GM12878 (cell line): ENCODE results near the gene TEKT3. TPM values are rescaled to one million over a fixed set of nuclear protein-coding genes. Genes with fewer than 3 reads are reported as not detected.

ENCODE experiments used
- ATAC-seq: fragments of 200-7000 bp; cut with Tn5 transposase; 3 replicates; pipeline ENCODE4 v1.9.1; 2020; ENCODE audit warnings: mild to moderate bottlenecking, moderate library complexity
- BruUV-seq: library from RNA; stranded (reverse); fragments of 400-500 nt; replicated peaks from 2 replicates; lab custom pipeline; 2021; lab: Mats Ljungman, UMichigan
- CTCF ChIA-PET: fragments of 300-600 bp; sonication (Branson Sonifier 250); formaldehyde crosslinking; extraction: SDS; loops from one replicate; lab custom pipeline; 2021; ENCODE audit warnings: inconsistent platforms; lab: Yijun Ruan, JAX
- POLR2A ChIA-PET: fragments of 350-600 bp; formaldehyde crosslinking; extraction: SDS; loops from one replicate; lab custom pipeline; 2021; ENCODE audit warnings: inconsistent platforms; lab: Charles Lee
- RAD21 ChIA-PET: fragments of 300-600 bp; sonication (Branson Sonifier 250); formaldehyde crosslinking; loops from one replicate; lab custom pipeline; 2023; ENCODE audit warnings: antibody characterized with exemption; ENCODE audit not compliant: unreplicated experiment; lab: Charles Lee
- SMC1A ChIA-PET: fragments of 300-600 bp; sonication (Branson Sonifier 250); formaldehyde crosslinking; loops from one replicate; lab custom pipeline; 2023; ENCODE audit not compliant: unreplicated experiment, uncharacterized antibody; lab: Charles Lee
- DNase-seq: peaks from one replicate; pipeline ENCODE4 v3.0.0-alpha.2; 2011; ENCODE audit warnings: low read depth, low spot score
- FAIRE-seq: peaks from 3 replicates; lab custom pipeline; 2011; peaks lifted over from hg19 to GRCh38; lab: Jason Lieb, UNC
- H2AFZ ChIP-seq: 2 replicates; pipeline ENCODE4 v1.6.0; 2011; ENCODE audit warnings: low read depth, low read length, control low read depth; ENCODE audit not compliant: control insufficient read depth
- H3K27ac ChIP-seq: 2 replicates; pipeline ENCODE4 v1.5.1; 2011; ENCODE audit warnings: control low read depth; ENCODE audit not compliant: control insufficient read depth, insufficient read depth
- H3K27me3 ChIP-seq, 2 experiments: replicated peaks in 1 of 2; 2 replicates each; pipeline versions ENCODE4 v1.6.0 to v1.6.1; 2011; ENCODE audit warnings: low read length in 1 of 2; ENCODE audit not compliant: control insufficient read depth in 2 of 2, insufficient read depth in 2 of 2
- H3K36me3 ChIP-seq, 2 experiments: 2 replicates each; pipeline ENCODE4 v1.5.1; 2011; ENCODE audit warnings: low read length in 1 of 2; ENCODE audit not compliant: control insufficient read depth in 2 of 2, insufficient read depth in 2 of 2
- H3K4me1 ChIP-seq: 2 replicates; pipeline ENCODE4 v1.6.1; 2011; ENCODE audit warnings: mild to moderate bottlenecking, low read length, moderate library complexity, mixed read lengths; ENCODE audit not compliant: control insufficient read depth, insufficient read depth
- H3K4me2 ChIP-seq: 2 replicates; pipeline ENCODE4 v1.6.0; 2011; ENCODE audit warnings: control low read depth; ENCODE audit not compliant: control insufficient read depth, insufficient read depth
- H3K4me3 ChIP-seq: fragments of 200-600 bp; sonication (generic); 2 replicates; pipeline ENCODE4 v1.5.1; 2016
- H3K79me2 ChIP-seq: 2 replicates; pipeline ENCODE4 v1.6.0; 2011; ENCODE audit warnings: low read length; ENCODE audit not compliant: control insufficient read depth, insufficient read depth
- H3K9ac ChIP-seq: 2 replicates; pipeline ENCODE4 v1.8.0; 2011; ENCODE audit warnings: low read length, control low read depth, mixed read lengths; ENCODE audit not compliant: control insufficient read depth, insufficient read depth
- H3K9me3 ChIP-seq: replicated peaks from 3 replicates; pipeline ENCODE4 v1.5.1; 2011; ENCODE audit warnings: mild to moderate bottlenecking, low read length; ENCODE audit not compliant: control insufficient read depth, insufficient read depth
- H4K20me1 ChIP-seq: 2 replicates; pipeline ENCODE4 v1.6.0; 2011; ENCODE audit not compliant: control insufficient read depth, insufficient read depth
- MXI1 ChIP-seq: fragments of 150-350 bp; IDR thresholded peaks from 2 replicates; pipeline ENCODE4 v1.6.1; 2011; ENCODE audit warnings: low read depth, mild to moderate bottlenecking, inconsistent platforms, low read length, improper control_type of control experiment
- RB1 ChIP-seq: fragments of 450-650 bp; formaldehyde crosslinking; IDR thresholded peaks from 2 replicates; pipeline ENCODE4 v1.6.1; 2017; ENCODE audit warnings: mild to moderate bottlenecking, borderline replicate concordance
- TCF7 ChIP-seq: IDR thresholded peaks from 2 replicates; pipeline ENCODE4 v1.6.1; 2014; ENCODE audit warnings: antibody characterized with exemption, borderline replicate concordance
- ZBTB4 ChIP-seq: fragments of 450-650 bp; formaldehyde crosslinking; IDR thresholded peaks from 2 replicates; pipeline ENCODE4 v1.4.0; 2022; ENCODE audit warnings: mild to moderate bottlenecking, moderate library complexity
- WGBS: methylation state at CpG from one replicate; pipeline ENCODE4 v1.1.6; 2016; ENCODE audit warnings: low lambda C conversion rate; ENCODE audit not compliant: insufficient replicate concordance, insufficient coverage; ENCODE audit errors: missing lambda C conversion rate; 5-methylcytosine and 5-hydroxymethylcytosine counted together
- in situ Hi-C: fragments of 300-500 bp; cut with MboI; formaldehyde crosslinking; loops from 9 replicates; pipeline ENCODE4 v1.14.3; 2018; ENCODE audit warnings: mixed read lengths
- intact Hi-C: fragments of 100-400 bp; cut with micrococcal nuclease; formaldehyde crosslinking; loops from one replicate; pipeline ENCODE4 v1.14.2; 2022; ENCODE audit not compliant: unreplicated experiment
- polyA plus RNA-seq, 11 experiments: library from polyadenylated mRNA; depleted of rRNA in 4 of 11; unstranded in 6 of 11; stranded (reverse) in 5 of 11; fragments of >200 nt; fragmentation: Nextera tagmentation in 4 of 11; fragmentation: Illumina TruSeq in 1 of 11; extraction: Ambion mirVana in 4 of 11; extraction: Trizol in 1 of 11; gene quantifications; 1 replicate in 1 of 11; 2 replicates in 10 of 11; pipeline versions ENCODE4 v1.2.1 to v1.2.3, GENCODE V29; 2011 to 2016; ENCODE audit warnings: inconsistent platforms in 2 of 11, missing spikeins in 2 of 11, low read depth in 1 of 11
- total RNA-seq, 4 experiments: library from RNA; depleted of rRNA in 3 of 4; stranded (reverse); fragments of >200 nt in 3 of 4; fragmentation: Illumina TruSeq in 1 of 4; extraction: Trizol in 1 of 4; gene quantifications; 2 replicates each; pipeline versions ENCODE4 v1.2.1 to v1.2.3, GENCODE V29; 2013 to 2021
- TF ChIP-seq, protein P1 (sequence below): fragments of 450-650 bp; IDR thresholded peaks from 2 replicates; pipeline ENCODE4 v1.6.1; 2017; ENCODE audit warnings: mild to moderate bottlenecking, moderate library complexity

TEKT3 gene
- total and polyA plus RNA-seq, 10 of the 15 experiments (the other 5 are each of a cell fraction or from before 2014, with no cell fraction given), result 0.15 TPM; not detected in 9

DNA sequence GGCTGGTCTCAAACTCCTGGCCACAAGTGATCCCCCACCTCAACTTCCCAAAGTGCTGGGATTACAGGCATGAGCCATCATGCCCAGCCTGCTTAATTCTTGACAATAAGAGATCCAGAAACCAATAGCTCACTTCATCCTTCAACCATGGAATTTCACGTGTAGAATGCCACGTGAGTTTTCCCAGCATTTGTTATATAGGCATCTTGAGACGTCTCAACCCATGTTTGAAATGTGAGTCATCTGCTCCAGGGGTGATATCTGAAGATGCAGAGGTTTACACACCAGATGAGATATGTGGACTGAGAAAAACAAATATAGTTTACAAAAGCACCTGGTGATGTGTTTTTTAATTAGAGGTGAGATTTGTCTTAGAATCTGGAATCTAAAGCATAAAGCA is 7.1 kb downstream of the TEKT3 start:
- FAIRE-seq (no peak), ATAC-seq (no peak), DNase-seq (no peak)
- TF ChIP-seq ZBTB4, result no peak
- no peak for TF ChIP-seq MXI1
- TF ChIP-seq TCF7, result no peak
- TF ChIP-seq RB1, result no peak
- TF ChIP-seq, protein P1, sequence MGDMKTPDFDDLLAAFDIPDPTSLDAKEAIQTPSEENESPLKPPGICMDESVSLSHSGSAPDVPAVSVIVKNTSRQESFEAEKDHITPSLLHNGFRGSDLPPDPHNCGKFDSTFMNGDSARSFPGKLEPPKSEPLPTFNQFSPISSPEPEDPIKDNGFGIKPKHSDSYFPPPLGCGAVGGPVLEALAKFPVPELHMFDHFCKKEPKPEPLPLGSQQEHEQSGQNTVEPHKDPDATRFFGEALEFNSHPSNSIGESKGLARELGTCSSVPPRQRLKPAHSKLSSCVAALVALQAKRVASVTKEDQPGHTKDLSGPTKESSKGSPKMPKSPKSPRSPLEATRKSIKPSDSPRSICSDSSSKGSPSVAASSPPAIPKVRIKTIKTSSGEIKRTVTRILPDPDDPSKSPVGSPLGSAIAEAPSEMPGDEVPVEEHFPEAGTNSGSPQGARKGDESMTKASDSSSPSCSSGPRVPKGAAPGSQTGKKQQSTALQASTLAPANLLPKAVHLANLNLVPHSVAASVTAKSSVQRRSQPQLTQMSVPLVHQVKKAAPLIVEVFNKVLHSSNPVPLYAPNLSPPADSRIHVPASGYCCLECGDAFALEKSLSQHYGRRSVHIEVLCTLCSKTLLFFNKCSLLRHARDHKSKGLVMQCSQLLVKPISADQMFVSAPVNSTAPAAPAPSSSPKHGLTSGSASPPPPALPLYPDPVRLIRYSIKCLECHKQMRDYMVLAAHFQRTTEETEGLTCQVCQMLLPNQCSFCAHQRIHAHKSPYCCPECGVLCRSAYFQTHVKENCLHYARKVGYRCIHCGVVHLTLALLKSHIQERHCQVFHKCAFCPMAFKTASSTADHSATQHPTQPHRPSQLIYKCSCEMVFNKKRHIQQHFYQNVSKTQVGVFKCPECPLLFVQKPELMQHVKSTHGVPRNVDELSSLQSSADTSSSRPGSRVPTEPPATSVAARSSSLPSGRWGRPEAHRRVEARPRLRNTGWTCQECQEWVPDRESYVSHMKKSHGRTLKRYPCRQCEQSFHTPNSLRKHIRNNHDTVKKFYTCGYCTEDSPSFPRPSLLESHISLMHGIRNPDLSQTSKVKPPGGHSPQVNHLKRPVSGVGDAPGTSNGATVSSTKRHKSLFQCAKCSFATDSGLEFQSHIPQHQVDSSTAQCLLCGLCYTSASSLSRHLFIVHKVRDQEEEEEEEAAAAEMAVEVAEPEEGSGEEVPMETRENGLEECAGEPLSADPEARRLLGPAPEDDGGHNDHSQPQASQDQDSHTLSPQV, result no peak
- H3K9me3 ChIP-seq, result no peaks in the 10 kb centered on the region
- ChIA-PET POLR2A (no interaction called here), RAD21 (no interaction called here), SMC1A (no interaction called here), CTCF (no interaction called here)
- no peak overlapping the region for H3K9ac ChIP-seq
- in situ Hi-C loops, result no loop called here
- 0% methylated on average over 3 of the region's 3 CpGs for WGBS
- H4K20me1 ChIP-seq, result no peaks in the 10 kb centered on the region
- H3K4me3 ChIP-seq, result no peak overlapping the region
- no peaks in the 10 kb centered on the region for H3K79me2 ChIP-seq
- H3K4me2 ChIP-seq, result no peak overlapping the region
- no peaks in the 10 kb centered on the region for H3K36me3 ChIP-seq
- H3K4me1 ChIP-seq, result no peaks in the 10 kb centered on the region
- no peak overlapping the region for H3K27ac ChIP-seq
- BruUV-seq, result no TSS peak
- H3K27me3 ChIP-seq, result no peaks in the 10 kb centered on the region
- H2AFZ ChIP-seq, result no peak overlapping the region
- intact Hi-C loops, result loop anchor here (10.0 kb wide), 1 partner anchor 61 kb away; no protein-coding TSS in a partner anchor
